K562 (cell line): Measurements from ENCODE around the gene RUFY2. TPM values are rescaled to one million over a fixed set of nuclear protein-coding genes. Genes with fewer than 3 reads are reported as not detected.

Experiments
- CBX3 ChIP-seq, 2 experiments: IDR thresholded peaks; 1 replicate in 1 of 2; 2 replicates in 1 of 2; pipeline ENCODE4 v1.6.1; 2012; ENCODE audit warnings: inconsistent platforms in 2 of 2, low read length in 2 of 2, borderline replicate concordance in 1 of 2, control low read depth in 1 of 2
- E2F5 ChIP-seq: sonication (generic); formaldehyde crosslinking; IDR thresholded peaks from 2 replicates; pipeline ENCODE4 v1.8.0; 2022; ENCODE audit warnings: mild to moderate bottlenecking, missing genetic modification reagents
- FIP1L1 ChIP-seq: fragments of 200-400 bp; formaldehyde crosslinking; IDR thresholded peaks from 2 replicates; pipeline ENCODE4 v1.6.1; 2018; ENCODE audit warnings: mild to moderate bottlenecking, low read depth, low read length; ENCODE audit not compliant: poor library complexity, severe bottlenecking
- FOS ChIP-seq: IDR thresholded peaks from 3 replicates; pipeline ENCODE4 v1.6.1; 2011; ENCODE audit not compliant: insufficient read length; ENCODE audit errors: extremely low read depth
- HLTF ChIP-seq: fragments of 450-650 bp; IDR thresholded peaks from 2 replicates; pipeline ENCODE4 v1.6.1; 2016
- KLF10 ChIP-seq: fragments of 250-450 bp; sonication (Bioruptor Pico); IDR thresholded peaks from 2 replicates; pipeline ENCODE4 v1.6.1; 2021; ENCODE audit warnings: matching md5 sums
- MIER1 ChIP-seq: fragments of 450-650 bp; IDR thresholded peaks from 2 replicates; pipeline ENCODE4 v1.6.1; 2016; ENCODE audit warnings: antibody characterized with exemption, mild to moderate bottlenecking, low read depth
- MTF1 ChIP-seq: fragments of 250-450 bp; sonication (Bioruptor Pico); IDR thresholded peaks from 2 replicates; pipeline ENCODE4 v1.9.0; 2021; ENCODE audit warnings: moderate library complexity, mild to moderate bottlenecking, inconsistent platforms, borderline replicate concordance
- NCOA2 ChIP-seq, 2 experiments: fragments of 450-650 bp; IDR thresholded peaks; 2 replicates each; pipeline ENCODE4 v1.6.1; 2018; ENCODE audit warnings: mild to moderate bottlenecking in 2 of 2, moderate library complexity in 1 of 2; ENCODE audit not compliant: partially characterized antibody in 2 of 2
- NFIX ChIP-seq: fragments of 250-450 bp; sonication (Bioruptor Pico); IDR thresholded peaks from 2 replicates; pipeline ENCODE4 v1.4.0; 2020; ENCODE audit warnings: low read depth, mild to moderate bottlenecking, moderate library complexity
- NR1H2 ChIP-seq: sonication (generic); formaldehyde crosslinking; IDR thresholded peaks from 2 replicates; pipeline ENCODE4 v1.4.0; 2020; ENCODE audit warnings: mild to moderate bottlenecking, missing genetic modification reagents
- POLR2B ChIP-seq: fragments of 450-650 bp; IDR thresholded peaks from 2 replicates; pipeline ENCODE4 v1.6.1; 2018; ENCODE audit warnings: low read depth; ENCODE audit not compliant: partially characterized antibody
- RBM15 ChIP-seq: fragments of 200-400 bp; formaldehyde crosslinking; IDR thresholded peaks from 2 replicates; pipeline ENCODE4 v1.6.1; 2018; ENCODE audit warnings: mild to moderate bottlenecking, low read length, moderate library complexity; ENCODE audit not compliant: insufficient read depth
- SRSF7 ChIP-seq: fragments of 200-400 bp; formaldehyde crosslinking; optimal IDR thresholded peaks from 2 replicates; pipeline ENCODE3; 2017; ENCODE audit warnings: mild to moderate bottlenecking, low read depth, low read length
- ZNF184 ChIP-seq: sonication (generic); formaldehyde crosslinking; IDR thresholded peaks from 2 replicates; pipeline ENCODE4 v1.5.0; 2020; ENCODE audit warnings: missing genetic modification reagents
- ZNF347 ChIP-seq: fragments of 450-650 bp; formaldehyde crosslinking; IDR thresholded peaks from 2 replicates; pipeline ENCODE4 v1.4.0; 2020; ENCODE audit warnings: low read depth, mild to moderate bottlenecking, moderate library complexity
- ZNF407 ChIP-seq: fragments of 450-650 bp; IDR thresholded peaks from 2 replicates; pipeline ENCODE4 v1.6.1; 2016; ENCODE audit warnings: low read depth
- ZNF655 ChIP-seq: fragments of 250-450 bp; sonication (Bioruptor Pico); IDR thresholded peaks from 2 replicates; pipeline ENCODE4 v1.5.0; 2021
- polyA plus RNA-seq, 8 experiments: library from polyadenylated mRNA; depleted of rRNA in 4 of 8; stranded (reverse) in 5 of 8; unstranded in 3 of 8; fragments of >200 nt; fragmentation: Nextera tagmentation in 2 of 8; fragmentation: Illumina TruSeq in 1 of 8; extraction: Ambion mirVana in 2 of 8; extraction: Trizol in 1 of 8; gene quantifications; 2 replicates each; pipeline versions ENCODE4 v1.2.1 to v1.2.3, GENCODE V29; 2011 to 2014; ENCODE audit warnings: inconsistent platforms in 1 of 8, missing spikeins in 1 of 8
- total RNA-seq, 7 experiments: library from RNA; depleted of rRNA in 6 of 7; stranded (reverse); fragments of >200 nt in 6 of 7; fragmentation: Illumina TruSeq in 2 of 7; extraction: Trizol in 2 of 7; gene quantifications; 2 replicates each; pipeline versions ENCODE4 v1.2.1 to v1.2.3, GENCODE V29; 2011 to 2021; ENCODE audit warnings: low replicate concordance in 1 of 7

RUFY2 gene
- total and polyA plus RNA-seq, 9 of the 15 experiments (the other 6 are each of a cell fraction or from before 2014, with no cell fraction given), result 3.7 to 20.1 (median 12.6) TPM

DNA sequence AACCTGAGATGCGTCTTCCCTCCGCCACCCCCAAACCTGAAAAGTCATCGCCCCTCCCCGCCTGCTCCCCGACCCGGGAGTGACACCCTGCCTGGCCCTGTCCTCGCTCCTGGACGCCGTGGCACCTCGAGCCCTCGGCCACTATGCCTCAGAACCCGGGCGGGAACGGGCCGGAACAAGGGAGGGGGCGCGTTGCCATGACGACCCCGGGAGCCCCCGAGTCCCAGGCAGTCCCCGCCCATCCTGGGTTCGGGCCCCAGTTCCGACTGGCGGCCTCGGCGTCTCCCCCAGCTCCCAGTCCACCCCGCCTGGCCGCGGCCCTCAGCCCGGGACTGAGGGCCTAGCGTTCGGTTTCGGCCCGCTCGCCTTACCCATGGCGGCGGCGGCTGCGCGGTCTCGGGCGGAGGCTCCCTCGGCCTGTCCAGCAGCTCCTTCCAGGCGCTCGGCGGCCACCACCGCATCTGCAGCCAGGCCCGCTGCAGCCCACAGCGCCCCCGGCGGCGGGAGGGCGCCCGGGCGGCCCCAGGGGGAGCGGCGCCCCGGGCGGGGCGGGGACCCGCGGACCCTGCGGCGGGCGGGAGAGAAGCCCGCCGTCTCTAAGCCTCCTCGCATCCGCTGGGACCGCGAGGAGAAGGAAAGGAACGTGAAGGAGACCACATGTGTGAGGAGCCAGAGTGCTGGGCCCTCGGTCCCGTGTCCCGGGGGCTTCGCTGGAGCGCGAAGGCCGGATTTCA, at the start of gene RUFY2 (continued):
- TF ChIP-seq ZNF407 (no peak), HLTF (no peak), FIP1L1 (peak; percentile 83), NR1H2 (no peak), MIER1 (no peak), MTF1 (CRISPR knock-in tag) (no peak), CBX3 (IDR thresholded peaks at IDR 0.05; ENCODE audit: borderline replicate concordance in 1 of 2, low read length in 2 of 2) (no peak), NCOA2 (IDR thresholded peaks at IDR 0.05; ENCODE audit: partially characterized antibody in 2 of 2) (no peak), ZNF347 (CRISPR knock-in tag) (no peak), RBM15 (no peak), NFIX (CRISPR knock-in tag) (no peak), KLF10 (CRISPR knock-in tag) (no peak), SRSF7 (no peak), POLR2B (peak; percentile 67), ZNF655 (CRISPR knock-in tag) (no peak), FOS (no peak), E2F5 (no peak), ZNF184 (no peak)
